CD4-positive, alpha-beta T cell (primary cell): Measurements from ENCODE around the gene THRA. TPM values are rescaled to one million over a fixed set of nuclear protein-coding genes. Genes with fewer than 3 reads are reported as not detected.

Experiments used
- ATAC-seq: fragments of 200-7000 bp; cut with Tn5 transposase; one replicate; pipeline ENCODE4 v1.10.0; 2022; ENCODE audit warnings: mild to moderate bottlenecking; ENCODE audit not compliant: poor library complexity
- CTCF ChIA-PET: fragments of 350-600 bp; sonication (Branson Sonifier 250); formaldehyde crosslinking; loops from one replicate; lab custom pipeline; 2021; ENCODE audit warnings: antibody characterized with exemption, inconsistent platforms; lab: Charles Lee
- POLR2A ChIA-PET: fragments of 350-600 bp; sonication (Branson Sonifier 250); formaldehyde crosslinking; loops from one replicate; lab custom pipeline; 2021; ENCODE audit warnings: antibody characterized with exemption, inconsistent platforms; lab: Charles Lee
- DNase-seq, 14 experiments: peaks; one replicate each; pipeline ENCODE4 v3.0.0-alpha.2; 2013 to 2020; ENCODE audit warnings: mixed read lengths in 2 of 14
- H3K27ac ChIP-seq, 2 donors: one replicate each; pipeline versions ENCODE4 v1.5.1 to v1.7.0; 2013; ENCODE audit warnings: low read length in 2 of 2, low read depth in 1 of 2, mild to moderate bottlenecking in 1 of 2
- H3K27me3 ChIP-seq, 2 experiments: 1 replicate in 1 of 2; 2 replicates in 1 of 2; pipeline versions ENCODE4 v1.6.1 to v1.7.0; 2013; ENCODE audit warnings: low read length in 2 of 2, control low read depth in 1 of 2, mild to moderate bottlenecking in 1 of 2, moderate library complexity in 1 of 2; ENCODE audit not compliant: insufficient read depth in 2 of 2, control insufficient read depth in 1 of 2
- H3K36me3 ChIP-seq: one replicate; pipeline ENCODE4 v1.6.1; 2013; ENCODE audit warnings: low read length, control low read depth; ENCODE audit not compliant: insufficient read depth
- H3K4me1 ChIP-seq: one replicate; pipeline ENCODE4 v1.6.1; 2013; ENCODE audit warnings: low read length, control low read depth; ENCODE audit not compliant: insufficient read depth
- H3K4me3 ChIP-seq: one replicate; pipeline ENCODE4 v1.5.1; 2013; ENCODE audit warnings: mild to moderate bottlenecking, low read length, moderate library complexity
- H3K9me3 ChIP-seq, 2 experiments: 1 replicate in 1 of 2; 2 replicates in 1 of 2; pipeline versions ENCODE4 v1.6.1 to v1.7.0; 2013; ENCODE audit warnings: low read length in 2 of 2, mild to moderate bottlenecking in 2 of 2, control low read depth in 1 of 2, moderate library complexity in 1 of 2; ENCODE audit not compliant: control insufficient read depth in 1 of 2, insufficient read depth in 1 of 2
- H3K27ac Mint-ChIP-seq: one replicate; pipeline ENCODE4 v1.8.0; 2020; ENCODE audit warnings: mixed read lengths
- H3K27me3 Mint-ChIP-seq: one replicate; pipeline ENCODE4 v1.8.0; 2021; ENCODE audit warnings: mixed read lengths
- H3K36me3 Mint-ChIP-seq: one replicate; pipeline ENCODE4 v1.8.0; 2021; ENCODE audit warnings: low read depth, mixed read lengths
- H3K4me1 Mint-ChIP-seq: one replicate; pipeline ENCODE4 v1.8.0; 2021; ENCODE audit warnings: low read depth, mixed read lengths
- H3K4me3 Mint-ChIP-seq: one replicate; pipeline ENCODE4 v1.8.0; 2020; ENCODE audit warnings: mild to moderate bottlenecking, mixed read lengths
- H3K9me3 Mint-ChIP-seq: one replicate; pipeline ENCODE4 v1.8.0; 2020; ENCODE audit warnings: mixed read lengths
- CTCF ChIP-seq: fragments of 200-600 bp; IDR thresholded peaks from one replicate; pipeline ENCODE4 v1.8.0; 2022; ENCODE audit warnings: antibody characterized with exemption, mild to moderate bottlenecking
- intact Hi-C, 2 experiments: fragments of 100-400 bp; cut with DNase I in 1 of 2; cut with micrococcal nuclease in 1 of 2; formaldehyde crosslinking; loops; one replicate each; pipeline versions ENCODE4 v1.15.1 to v1.9.0; 2023 to 2025; cut with DNase I, micrococcal nuclease
- total RNA-seq, 174 experiments: library from RNA in 2 of 174; stranded (reverse) in 2 of 174; gene quantifications; one replicate each; pipeline ENCODE4 v1.2.3 and lab custom pipeline; 2021 to 2026

The THRA gene
- total RNA-seq, 2 experiments from 2014 or later: 35.2 to 36.4 TPM

- Mint-ChIP-seq H3K27ac (peak overlapping the region; percentile 91), H3K4me1 (peaks cover 92% of the 10 kb centered on the region), H3K4me3 (peak overlapping the region; percentile 97), H3K9me3 (no peaks in the 10 kb centered on the region), H3K27me3 (no peaks in the 10 kb centered on the region), H3K36me3 (peaks cover 51% of the 10 kb centered on the region)
- ATAC-seq: no peak
- TF ChIP-seq CTCF: no peak
- H3K36me3 ChIP-seq: peaks cover 28% of the 10 kb centered on the region
- peak overlapping the region; percentile 94 to 96 for H3K27ac ChIP-seq
- DNase-seq: peak in 2 of 14 experiments; percentile 69 to 77
- H3K9me3 ChIP-seq: no peaks in the 10 kb centered on the region
- H3K27me3 ChIP-seq: no peaks in the 10 kb centered on the region
- CTCF ChIA-PET: interaction anchor here (1.0 to 8.8 kb wide), 8 partner anchors 12 to 69 kb away, joined by 3 to 93 read pairs (median 6); no protein-coding TSS in a partner anchor
- H3K4me1 ChIP-seq: peaks cover 97% of the 10 kb centered on the region
- POLR2A ChIA-PET: interaction anchor here (1.0 to 9.7 kb wide), 21 partner anchors 7 to 638 kb away, joined by 3 to 335 read pairs (median 7); partner anchors contain the start of genes CASC3, CDK12, MED24 and MSL1
- intact Hi-C loops: loop anchor here (1.0 to 5.0 kb wide), 5 partner anchors 8 to 173 kb away; partner anchors contain the start of genes CASC3 (in 2 of the 2), LRRC3C (in 1 of the 2), ORMDL3 (in 1 of the 2) and THRA (in 1 of the 2)
- H3K4me3 ChIP-seq: peak overlapping the region; percentile 85
Observed at GRCh38 chr17:40099619-40100418, 37.1 kb downstream of the THRA start.

- Histone ChIP-seq H3K4me1 (peaks cover 97% of the 10 kb centered on the region), H3K9me3 (no peaks in the 10 kb centered on the region), H3K27me3 (no peaks in the 10 kb centered on the region), H3K36me3 (peaks cover 23% of the 10 kb centered on the region), H3K4me3 (peak within 1 kb of the TSS; percentile 85), H3K27ac (peak within 1 kb of the TSS; percentile 94 to 96)
- peaks cover 92% of the 10 kb centered on the region for H3K4me1 Mint-ChIP-seq
- no peaks in the 10 kb centered on the region for H3K27me3 Mint-ChIP-seq
- ATAC-seq (no peak), DNase-seq (no peak)
- ChIA-PET CTCF (interaction anchor here (1.2 to 8.8 kb wide), 5 partner anchors 11 to 68 kb away, joined by 4 to 93 read pairs (median 13); no protein-coding TSS in a partner anchor), POLR2A (interaction anchor here (0.6 to 9.7 kb wide), 13 partner anchors 10 to 1588 kb away, joined by 3 to 335 read pairs (median 8); partner anchors contain the start of genes CASC3, MED24, MSL1 and PSMD3)
- no peak for TF ChIP-seq CTCF
- peak within 1 kb of the TSS; percentile 91 for H3K27ac Mint-ChIP-seq
- intact Hi-C loops: no loop called here
- H3K9me3 Mint-ChIP-seq: no peaks in the 10 kb centered on the region
- peak within 1 kb of the TSS; percentile 97 for H3K4me3 Mint-ChIP-seq
- H3K36me3 Mint-ChIP-seq: peaks cover 46% of the 10 kb centered on the region
Observed at GRCh38 chr17:40100419-40100668, 37.6 kb downstream of the THRA start, which contains the start of gene NR1D1. NR1D1 (minus strand) TSS chr17:40100589; CDS start chr17:40100094, 495 bp downstream.

- no peak for TF ChIP-seq CTCF
- ChIA-PET CTCF (interaction anchor here (1.2 to 8.8 kb wide), 5 partner anchors 11 to 67 kb away, joined by 4 to 93 read pairs (median 13); no protein-coding TSS in a partner anchor), POLR2A (interaction anchor here (0.6 to 9.7 kb wide), 14 partner anchors 11 to 1587 kb away, joined by 3 to 335 read pairs (median 8); partner anchors contain the start of genes CASC3, MED24, MSL1 and PSMD3)
- Mint-ChIP-seq H3K4me1 (peaks cover 92% of the 10 kb centered on the region), H3K36me3 (peaks cover 41% of the 10 kb centered on the region), H3K9me3 (no peaks in the 10 kb centered on the region), H3K27me3 (no peaks in the 10 kb centered on the region), H3K27ac (peak overlapping the region; percentile 91), H3K4me3 (peak overlapping the region; percentile 97)
- no peaks in the 10 kb centered on the region for H3K27me3 ChIP-seq
- peaks cover 97% of the 10 kb centered on the region for H3K4me1 ChIP-seq
- peaks cover 18% of the 10 kb centered on the region for H3K36me3 ChIP-seq
- peak overlapping the region; percentile 85 for H3K4me3 ChIP-seq
- peak overlapping the region; percentile 94 to 96 for H3K27ac ChIP-seq
- H3K9me3 ChIP-seq: no peaks in the 10 kb centered on the region
- intact Hi-C loops: no loop called here
- DNase-seq (peak; percentile 75 to 97 (median 86)), ATAC-seq (peak; percentile 20)
Observed at GRCh38 chr17:40100669-40101366, 38.1 kb downstream of the THRA start.
